K562 (cell line): ENCODE measurements around the gene ATP9B. TPM values are rescaled to one million over a fixed set of nuclear protein-coding genes. Genes with fewer than 3 reads are reported as not detected.

Source experiments
- ATAC-seq: fragments of 200-7000 bp; cut with Tn5 transposase; 3 replicates; pipeline ENCODE4 v1.9.1; 2020; ENCODE audit warnings: moderate library complexity
- BruUV-seq: library from RNA; stranded (reverse); fragments of 400-500 nt; replicated peaks from 2 replicates; lab custom pipeline; 2021; lab: Mats Ljungman, UMichigan
- CTCF ChIA-PET: fragments of 300-600 bp; formaldehyde crosslinking; extraction: SDS; loops from one replicate; lab custom pipeline; 2021; ENCODE audit warnings: low intra/inter-chr PET ratio; lab: Yijun Ruan, JAX
- POLR2A ChIA-PET: fragments of 300-600, 350-650 bp; sonication (Branson Sonifier 250); formaldehyde crosslinking; extraction: SDS; loops from one replicate; lab custom pipeline; 2021; ENCODE audit warnings: antibody characterized with exemption, inconsistent platforms; lab: Yijun Ruan, JAX
- DNase-seq, 4 experiments: peaks; one replicate each; pipeline versions ENCODE4 v3.0.0 to v3.0.0-alpha.2; 2011 to 2018; ENCODE audit warnings: low spot score in 3 of 4, mixed read lengths in 3 of 4; ENCODE audit errors: extremely low read depth in 1 of 4
- FAIRE-seq: peaks from 2 replicates; lab custom pipeline; 2011; peaks lifted over from hg19 to GRCh38; lab: Jason Lieb, UNC
- H2AFZ ChIP-seq: 2 replicates; pipeline ENCODE4 v1.6.0; 2011; ENCODE audit warnings: low read depth, low read length, control low read depth, inconsistent platforms
- H3K27ac ChIP-seq: fragments of 200-600 bp; 3 replicates; pipeline ENCODE4 v1.8.0; 2011; ENCODE audit warnings: low read depth, mild to moderate bottlenecking, control low read depth, inconsistent platforms, low read length, moderate library complexity, mixed read lengths; ENCODE audit errors: extremely low read depth
- H3K27me3 ChIP-seq, 2 experiments: fragments of 300-600 bp in 1 of 2; 2 replicates in 1 of 2; 3 replicates in 1 of 2; pipeline versions ENCODE4 v1.6.0 to v1.8.0; 2011; ENCODE audit warnings: inconsistent platforms in 2 of 2, low read length in 2 of 2, mild to moderate bottlenecking in 1 of 2, mixed read lengths in 1 of 2, moderate library complexity in 1 of 2; ENCODE audit not compliant: control insufficient read depth in 2 of 2, insufficient read depth in 2 of 2
- H3K36me3 ChIP-seq: fragments of 300-600 bp; 3 replicates; pipeline ENCODE4 v1.8.0; 2011; ENCODE audit warnings: mild to moderate bottlenecking, low read length, inconsistent platforms; ENCODE audit not compliant: control insufficient read depth, insufficient read depth
- H3K4me1 ChIP-seq, 2 experiments: fragments of 200-600 bp in 1 of 2; replicated peaks in 1 of 2; 2 replicates in 1 of 2; 3 replicates in 1 of 2; pipeline versions ENCODE4 v1.5.1 to v1.8.0; 2011; ENCODE audit warnings: inconsistent platforms in 2 of 2, low read length in 2 of 2, mild to moderate bottlenecking in 1 of 2, mixed read lengths in 1 of 2, moderate library complexity in 1 of 2; ENCODE audit not compliant: control insufficient read depth in 2 of 2, insufficient read depth in 2 of 2
- H3K4me2 ChIP-seq: 2 replicates; pipeline ENCODE4 v1.6.1; 2011; ENCODE audit warnings: low read length, control low read depth, inconsistent platforms, mixed read lengths; ENCODE audit not compliant: insufficient read depth
- H3K4me3 ChIP-seq: fragments of 200-600 bp; sonication (generic), shearing (Covaris generic); 2 replicates; pipeline ENCODE4 v1.5.1; 2016; ENCODE audit warnings: control low read depth, inconsistent platforms
- H3K79me2 ChIP-seq: fragments of 200-600 bp; 3 replicates; pipeline ENCODE4 v1.8.0; 2011; ENCODE audit warnings: low read length, inconsistent platforms; ENCODE audit not compliant: control insufficient read depth, insufficient read depth
- H3K9ac ChIP-seq, 2 experiments: 2 replicates each; pipeline versions ENCODE4 v1.6.0 to v1.6.1; 2011; ENCODE audit warnings: low read depth in 2 of 2, low read length in 2 of 2, control low read depth in 1 of 2, inconsistent platforms in 1 of 2, mild to moderate bottlenecking in 1 of 2, mixed read lengths in 1 of 2; ENCODE audit not compliant: insufficient read depth in 1 of 2
- H3K9me1 ChIP-seq: one replicate; pipeline ENCODE4 v1.6.0; 2011; ENCODE audit warnings: inconsistent platforms, mild to moderate bottlenecking, low read length, moderate library complexity; ENCODE audit not compliant: control insufficient read depth, insufficient read depth
- H3K9me3 ChIP-seq: replicated peaks from 2 replicates; pipeline ENCODE4 v1.5.1; 2011; ENCODE audit warnings: low read depth, low read length, inconsistent platforms; ENCODE audit not compliant: control insufficient read depth, insufficient read depth
- H4K20me1 ChIP-seq: replicated peaks from 2 replicates; pipeline ENCODE4 v1.6.1; 2011; ENCODE audit warnings: low read length, inconsistent platforms, mixed read lengths; ENCODE audit not compliant: control insufficient read depth, insufficient read depth
- FOXJ2 ChIP-seq: fragments of 200-800 bp; sonication (Bioruptor generic); IDR thresholded peaks from 2 replicates; pipeline ENCODE4 v1.6.1; 2016; ENCODE audit warnings: missing genetic modification characterization, missing compliant biosample characterization
- GABPA ChIP-seq: fragments of 200-800 bp; sonication (Bioruptor generic); conservative IDR thresholded peaks from 2 replicates; pipeline ENCODE4 v1.6.1; 2016; ENCODE audit warnings: low read depth, missing genetic modification characterization, missing compliant biosample characterization
- HDAC2 ChIP-seq: fragments of 450-650 bp; IDR thresholded peaks from 2 replicates; pipeline ENCODE4 v1.6.1; 2016; ENCODE audit warnings: mild to moderate bottlenecking
- MEIS2 ChIP-seq: fragments of 450-650 bp; IDR thresholded peaks from 2 replicates; pipeline ENCODE4 v1.6.1; 2014; ENCODE audit warnings: mild to moderate bottlenecking; ENCODE audit not compliant: partially characterized antibody
- NFIX ChIP-seq: fragments of 250-450 bp; sonication (Bioruptor Pico); IDR thresholded peaks from 2 replicates; pipeline ENCODE4 v1.4.0; 2020; ENCODE audit warnings: low read depth, mild to moderate bottlenecking, moderate library complexity
- SOX6 ChIP-seq: fragments of 450-650 bp; IDR thresholded peaks from 2 replicates; pipeline ENCODE4 v1.6.1; 2014; ENCODE audit warnings: mild to moderate bottlenecking
- SRSF7 ChIP-seq: fragments of 200-400 bp; formaldehyde crosslinking; optimal IDR thresholded peaks from 2 replicates; pipeline ENCODE3; 2017; ENCODE audit warnings: mild to moderate bottlenecking, low read depth, low read length
- U2AF1 ChIP-seq: fragments of 200-400 bp; formaldehyde crosslinking; optimal IDR thresholded peaks from 2 replicates; pipeline ENCODE3; 2017; ENCODE audit warnings: mild to moderate bottlenecking, low read depth, low read length, moderate library complexity
- ZNF232 ChIP-seq: sonication (generic); formaldehyde crosslinking; IDR thresholded peaks from 2 replicates; pipeline ENCODE4 v1.8.0; 2022; ENCODE audit warnings: mild to moderate bottlenecking, missing genetic modification reagents
- ZNF696 ChIP-seq: fragments of 250-450 bp; sonication (Bioruptor Pico); conservative IDR thresholded peaks from 2 replicates; pipeline ENCODE4 v1.4.0; 2020; ENCODE audit warnings: mild to moderate bottlenecking, moderate library complexity
- ZNF830 ChIP-seq: fragments of 250-450 bp; sonication (Bioruptor Pico); IDR thresholded peaks from 2 replicates; pipeline ENCODE4 v1.5.0; 2021; ENCODE audit warnings: mild to moderate bottlenecking
- WGBS: fragments of 100-300 bp; shearing (Covaris generic); methylation state at CpG from one replicate; pipeline ENCODE4 v1.1.6; 2016; ENCODE audit warnings: low coverage, mixed read lengths; ENCODE audit not compliant: insufficient coverage; ENCODE audit errors: missing lambda C conversion rate; 5-methylcytosine and 5-hydroxymethylcytosine counted together
- in situ Hi-C: fragments of 300-500 bp; cut with MboI; formaldehyde crosslinking; loops from 4 replicates; pipeline ENCODE4 v1.15.0; 2018; ENCODE audit warnings: inconsistent platforms, mixed read lengths
- intact Hi-C: fragments of 100-400 bp; cut with micrococcal nuclease; formaldehyde crosslinking; loops from 2 replicates; pipeline ENCODE4 v1.14.2; 2022
- polyA plus RNA-seq, 8 experiments: library from polyadenylated mRNA; depleted of rRNA in 4 of 8; stranded (reverse) in 5 of 8; unstranded in 3 of 8; fragments of >200 nt; fragmentation: Nextera tagmentation in 2 of 8; fragmentation: Illumina TruSeq in 1 of 8; extraction: Ambion mirVana in 2 of 8; extraction: Trizol in 1 of 8; gene quantifications; 2 replicates each; pipeline versions ENCODE4 v1.2.1 to v1.2.3, GENCODE V29; 2011 to 2014; ENCODE audit warnings: inconsistent platforms in 1 of 8, missing spikeins in 1 of 8
- total RNA-seq, 7 experiments: library from RNA; depleted of rRNA in 6 of 7; stranded (reverse); fragments of >200 nt in 6 of 7; fragmentation: Illumina TruSeq in 2 of 7; extraction: Trizol in 2 of 7; gene quantifications; 2 replicates each; pipeline versions ENCODE4 v1.2.1 to v1.2.3, GENCODE V29; 2011 to 2021; ENCODE audit warnings: low replicate concordance in 1 of 7
- TF ChIP-seq, protein P1 (sequence below): sonication (generic); formaldehyde crosslinking; IDR thresholded peaks from 2 replicates; pipeline ENCODE4 v1.8.0; 2022; ENCODE audit warnings: mild to moderate bottlenecking, missing genetic modification reagents
- TF ChIP-seq, protein P2 (sequence below): fragments of 450-650 bp; formaldehyde crosslinking; IDR thresholded peaks from 2 replicates; pipeline ENCODE4 v1.4.0; 2020; ENCODE audit warnings: mild to moderate bottlenecking, moderate library complexity
- TF ChIP-seq, protein P3 (sequence below): sonication (generic); formaldehyde crosslinking; IDR thresholded peaks from 2 replicates; pipeline ENCODE4 v1.4.0; 2020; ENCODE audit warnings: mild to moderate bottlenecking, missing genetic modification reagents

Gene ATP9B
- total and polyA plus RNA-seq, 9 of the 15 experiments (the other 6 are each of a cell fraction or from before 2014, with no cell fraction given), result 0.66 to 13.2 (median 7.9) TPM

DNA sequence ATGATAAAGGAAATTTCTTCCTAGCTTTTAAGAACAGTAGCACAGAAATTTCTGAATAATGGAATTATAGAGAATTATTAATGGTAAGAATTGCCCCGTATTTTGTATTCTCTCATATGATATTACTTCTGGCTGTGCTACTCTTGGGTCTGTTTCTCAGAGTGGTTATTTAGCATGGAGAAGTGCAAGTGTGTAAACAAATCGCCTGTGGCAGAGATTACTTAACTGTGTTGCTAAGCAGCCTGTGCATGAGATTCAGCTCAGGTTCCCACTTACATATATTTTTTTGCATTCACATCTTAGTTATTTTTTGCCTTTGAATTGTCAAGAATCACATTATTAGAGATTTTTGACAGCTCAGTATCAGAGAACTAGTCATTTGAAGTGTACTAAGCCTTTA lies 246.4 kb downstream of the ATP9B start:
- Histone ChIP-seq H3K79me2 (no peaks in the 10 kb centered on the region), H3K4me3 (no peak overlapping the region), H3K27ac (no peak overlapping the region), H3K27me3 (no peaks in the 10 kb centered on the region), H2AFZ (no peak overlapping the region), H3K4me1 (no peaks in the 10 kb centered on the region), H3K9me1 (no peaks in the 10 kb centered on the region), H3K36me3 (no peaks in the 10 kb centered on the region), H3K4me2 (no peak overlapping the region), H4K20me1 (no peaks in the 10 kb centered on the region), H3K9ac (no peak overlapping the region), H3K9me3 (no peaks in the 10 kb centered on the region)
- WGBS, result 41% methylated on average over 2 of the region's 2 CpGs
- intact Hi-C loops (no loop called here), in situ Hi-C loops (no loop called here)
- BruUV-seq, result no TSS peak
- TF ChIP-seq GABPA (tag), result no peak
- TF ChIP-seq, protein P1, sequence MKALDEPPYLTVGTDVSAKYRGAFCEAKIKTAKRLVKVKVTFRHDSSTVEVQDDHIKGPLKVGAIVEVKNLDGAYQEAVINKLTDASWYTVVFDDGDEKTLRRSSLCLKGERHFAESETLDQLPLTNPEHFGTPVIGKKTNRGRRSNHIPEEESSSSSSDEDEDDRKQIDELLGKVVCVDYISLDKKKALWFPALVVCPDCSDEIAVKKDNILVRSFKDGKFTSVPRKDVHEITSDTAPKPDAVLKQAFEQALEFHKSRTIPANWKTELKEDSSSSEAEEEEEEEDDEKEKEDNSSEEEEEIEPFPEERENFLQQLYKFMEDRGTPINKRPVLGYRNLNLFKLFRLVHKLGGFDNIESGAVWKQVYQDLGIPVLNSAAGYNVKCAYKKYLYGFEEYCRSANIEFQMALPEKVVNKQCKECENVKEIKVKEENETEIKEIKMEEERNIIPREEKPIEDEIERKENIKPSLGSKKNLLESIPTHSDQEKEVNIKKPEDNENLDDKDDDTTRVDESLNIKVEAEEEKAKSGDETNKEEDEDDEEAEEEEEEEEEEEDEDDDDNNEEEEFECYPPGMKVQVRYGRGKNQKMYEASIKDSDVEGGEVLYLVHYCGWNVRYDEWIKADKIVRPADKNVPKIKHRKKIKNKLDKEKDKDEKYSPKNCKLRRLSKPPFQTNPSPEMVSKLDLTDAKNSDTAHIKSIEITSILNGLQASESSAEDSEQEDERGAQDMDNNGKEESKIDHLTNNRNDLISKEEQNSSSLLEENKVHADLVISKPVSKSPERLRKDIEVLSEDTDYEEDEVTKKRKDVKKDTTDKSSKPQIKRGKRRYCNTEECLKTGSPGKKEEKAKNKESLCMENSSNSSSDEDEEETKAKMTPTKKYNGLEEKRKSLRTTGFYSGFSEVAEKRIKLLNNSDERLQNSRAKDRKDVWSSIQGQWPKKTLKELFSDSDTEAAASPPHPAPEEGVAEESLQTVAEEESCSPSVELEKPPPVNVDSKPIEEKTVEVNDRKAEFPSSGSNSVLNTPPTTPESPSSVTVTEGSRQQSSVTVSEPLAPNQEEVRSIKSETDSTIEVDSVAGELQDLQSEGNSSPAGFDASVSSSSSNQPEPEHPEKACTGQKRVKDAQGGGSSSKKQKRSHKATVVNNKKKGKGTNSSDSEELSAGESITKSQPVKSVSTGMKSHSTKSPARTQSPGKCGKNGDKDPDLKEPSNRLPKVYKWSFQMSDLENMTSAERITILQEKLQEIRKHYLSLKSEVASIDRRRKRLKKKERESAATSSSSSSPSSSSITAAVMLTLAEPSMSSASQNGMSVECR (CRISPR knock-in tag), result no peak
- TF ChIP-seq, protein P2, sequence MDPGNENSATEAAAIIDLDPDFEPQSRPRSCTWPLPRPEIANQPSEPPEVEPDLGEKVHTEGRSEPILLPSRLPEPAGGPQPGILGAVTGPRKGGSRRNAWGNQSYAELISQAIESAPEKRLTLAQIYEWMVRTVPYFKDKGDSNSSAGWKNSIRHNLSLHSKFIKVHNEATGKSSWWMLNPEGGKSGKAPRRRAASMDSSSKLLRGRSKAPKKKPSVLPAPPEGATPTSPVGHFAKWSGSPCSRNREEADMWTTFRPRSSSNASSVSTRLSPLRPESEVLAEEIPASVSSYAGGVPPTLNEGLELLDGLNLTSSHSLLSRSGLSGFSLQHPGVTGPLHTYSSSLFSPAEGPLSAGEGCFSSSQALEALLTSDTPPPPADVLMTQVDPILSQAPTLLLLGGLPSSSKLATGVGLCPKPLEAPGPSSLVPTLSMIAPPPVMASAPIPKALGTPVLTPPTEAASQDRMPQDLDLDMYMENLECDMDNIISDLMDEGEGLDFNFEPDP (CRISPR knock-in tag), result no peak
- TF ChIP-seq MEIS2, result no peak
- no peak for TF ChIP-seq ZNF830
- TF ChIP-seq NFIX (CRISPR knock-in tag), result no peak
- TF ChIP-seq, protein P3, sequence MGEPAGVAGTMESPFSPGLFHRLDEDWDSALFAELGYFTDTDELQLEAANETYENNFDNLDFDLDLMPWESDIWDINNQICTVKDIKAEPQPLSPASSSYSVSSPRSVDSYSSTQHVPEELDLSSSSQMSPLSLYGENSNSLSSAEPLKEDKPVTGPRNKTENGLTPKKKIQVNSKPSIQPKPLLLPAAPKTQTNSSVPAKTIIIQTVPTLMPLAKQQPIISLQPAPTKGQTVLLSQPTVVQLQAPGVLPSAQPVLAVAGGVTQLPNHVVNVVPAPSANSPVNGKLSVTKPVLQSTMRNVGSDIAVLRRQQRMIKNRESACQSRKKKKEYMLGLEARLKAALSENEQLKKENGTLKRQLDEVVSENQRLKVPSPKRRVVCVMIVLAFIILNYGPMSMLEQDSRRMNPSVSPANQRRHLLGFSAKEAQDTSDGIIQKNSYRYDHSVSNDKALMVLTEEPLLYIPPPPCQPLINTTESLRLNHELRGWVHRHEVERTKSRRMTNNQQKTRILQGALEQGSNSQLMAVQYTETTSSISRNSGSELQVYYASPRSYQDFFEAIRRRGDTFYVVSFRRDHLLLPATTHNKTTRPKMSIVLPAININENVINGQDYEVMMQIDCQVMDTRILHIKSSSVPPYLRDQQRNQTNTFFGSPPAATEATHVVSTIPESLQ (CRISPR knock-in tag), result no peak
- TF ChIP-seq ZNF232 (CRISPR knock-in tag), result no peak
- TF ChIP-seq SOX6, result no peak
- no peak for TF ChIP-seq HDAC2
- no peak for TF ChIP-seq U2AF1
- TF ChIP-seq SRSF7, result no peak
- no peak for TF ChIP-seq ZNF696
- no peak for TF ChIP-seq FOXJ2 (tag)
- ATAC-seq, result no peak
- POLR2A ChIA-PET, result no interaction called here
- CTCF ChIA-PET, result no interaction called here
- FAIRE-seq, result no peak
- no peak for DNase-seq
